GM21825 (cell line): ENCODE results near the gene ARHGAP29.

ENCODE experiments used
- ATAC-seq: cut with Tn5 transposase; IDR thresholded peaks from one replicate; pipeline ENCODE4 v1.9.1; 2021; ENCODE audit warnings: mild to moderate bottlenecking, moderate library complexity; ENCODE audit not compliant: unreplicated experiment

Gene ARHGAP29

DNA sequence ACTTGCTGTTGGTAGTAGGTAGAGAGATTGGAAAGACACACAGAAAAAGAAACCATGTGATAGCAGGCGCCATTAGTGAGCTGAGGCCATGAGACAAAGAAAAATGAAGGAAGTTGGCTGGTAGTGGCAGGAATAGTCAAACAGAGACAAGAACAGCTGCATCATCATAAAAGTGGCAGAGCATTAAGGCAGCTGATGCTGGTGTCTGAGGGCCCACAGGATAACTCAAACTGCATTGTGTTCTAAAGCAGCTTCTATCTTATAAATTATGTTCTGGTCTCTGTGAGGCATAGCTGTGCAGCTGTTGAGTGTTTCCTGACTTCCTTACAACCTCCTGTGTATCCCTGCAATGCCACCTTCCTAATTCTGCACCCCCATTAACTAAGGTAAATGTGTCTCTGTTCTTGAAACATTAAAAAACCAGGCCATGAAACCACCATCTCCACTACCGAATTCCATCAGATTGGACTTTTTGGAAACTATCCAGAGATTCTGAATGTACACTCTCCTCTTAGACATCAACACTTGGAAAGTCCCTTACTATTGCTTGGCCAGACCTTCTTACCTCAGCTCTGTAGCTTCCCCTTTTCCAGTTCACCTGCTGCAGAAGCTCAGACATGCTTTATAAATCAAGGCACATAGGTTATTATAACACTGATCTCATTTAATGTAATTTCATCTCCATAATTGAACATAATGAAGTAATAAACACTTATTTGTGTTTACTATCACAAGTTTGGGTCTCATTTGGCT lies 23.4 kb upstream of the ARHGAP29 start:
- ATAC-seq = no peak

GRCh38 chr1:94259635-94260289 lies 22.4 kb upstream of the ARHGAP29 start:
- no peak for ATAC-seq

DNA sequence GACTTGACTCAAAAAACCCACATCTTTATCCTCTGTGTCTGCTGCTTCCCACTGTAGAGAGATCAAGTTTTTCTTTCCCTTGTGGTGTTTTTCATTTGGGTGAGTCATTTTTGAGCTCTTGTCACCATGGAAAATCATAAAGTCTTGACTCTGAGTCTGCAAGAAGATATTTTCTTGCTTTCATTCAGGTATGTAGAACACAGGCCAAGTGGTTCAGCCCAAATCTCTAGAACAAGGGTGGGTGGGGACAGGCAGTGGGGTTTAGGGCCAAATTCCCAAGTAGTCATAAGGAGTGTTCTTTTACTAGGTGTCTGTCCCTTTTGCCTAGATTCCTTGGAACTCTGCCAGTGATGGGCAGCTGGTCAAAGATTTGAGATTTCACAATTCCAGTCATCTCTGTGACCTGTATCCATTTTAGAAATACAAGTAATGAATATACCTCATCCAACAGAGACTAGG lies 21.5 kb upstream of the ARHGAP29 start:
- no peak for ATAC-seq

DNA sequence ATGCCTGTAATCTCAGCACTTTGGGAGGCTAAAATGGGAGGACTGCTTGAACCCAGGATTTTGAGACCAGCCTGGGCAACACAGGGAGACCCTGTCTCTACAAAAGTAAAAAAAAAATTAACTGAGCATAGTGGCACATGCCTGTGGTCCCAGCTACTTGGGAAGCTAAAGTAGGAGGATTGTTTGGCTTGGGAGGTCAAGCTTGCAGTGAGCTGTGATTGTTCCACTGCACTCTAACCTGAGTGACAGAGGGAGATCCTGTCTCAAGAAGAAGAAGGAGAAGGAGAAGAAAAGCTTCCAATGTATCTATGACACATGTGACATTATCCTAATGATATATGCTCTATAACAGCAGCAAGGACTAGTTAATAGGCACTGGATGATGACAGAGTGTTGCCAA lies 20.1 kb upstream of the ARHGAP29 start:
- no peak for ATAC-seq

DNA sequence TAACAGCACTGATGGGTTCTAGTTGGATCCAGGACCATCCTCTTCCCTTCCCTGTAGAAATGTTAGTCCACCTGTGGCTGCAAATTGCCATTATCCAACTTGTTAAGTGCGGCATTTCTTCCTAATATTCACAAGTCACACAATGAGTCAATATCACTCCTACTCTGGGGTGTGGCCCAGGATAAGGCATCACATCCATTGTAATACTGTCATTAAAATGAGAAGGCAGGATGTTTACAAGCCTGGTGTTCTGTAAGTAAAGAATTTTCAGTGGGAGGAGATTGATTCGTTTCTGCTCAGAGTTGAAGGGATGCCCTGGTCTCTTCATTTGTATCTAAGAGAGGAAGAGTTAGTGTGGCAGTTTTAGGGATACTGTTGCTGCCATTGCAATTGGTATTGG lies 18.1 kb upstream of the ARHGAP29 start:
- ATAC-seq = no peak

DNA sequence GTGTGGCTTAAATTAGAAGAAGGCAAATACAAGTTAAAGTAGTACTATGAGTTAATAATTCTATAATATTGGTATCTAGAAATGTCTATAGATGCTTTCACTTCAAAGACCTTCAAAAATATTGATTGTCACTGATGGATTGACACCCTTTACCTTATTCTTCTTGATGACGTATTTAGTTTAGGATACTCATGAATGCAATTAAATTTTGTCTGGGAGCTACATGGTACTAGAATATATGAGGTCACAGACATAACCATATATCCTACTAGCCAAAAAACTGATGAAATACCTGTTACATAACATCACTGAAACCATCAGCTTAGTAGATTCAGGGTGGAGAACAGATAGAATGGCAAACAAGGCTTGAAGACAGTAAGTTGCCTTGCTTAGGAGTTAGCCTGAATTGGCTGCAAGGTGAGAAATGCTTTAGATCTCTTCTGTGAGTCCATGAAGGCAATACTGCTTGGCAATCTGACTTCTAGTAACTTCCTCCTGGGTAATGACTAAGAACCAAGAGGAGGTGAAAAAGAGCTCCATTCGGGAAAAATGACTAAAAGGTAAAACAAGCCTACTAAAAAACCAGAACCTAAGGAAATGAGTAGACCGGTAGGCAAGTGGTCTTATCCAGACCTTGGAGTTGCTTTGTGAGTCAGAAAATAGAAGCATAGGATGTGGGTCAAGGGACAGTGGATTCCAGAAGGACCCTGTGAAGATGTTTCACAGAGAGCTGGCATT lies 16.9 kb upstream of the ARHGAP29 start:
- ATAC-seq = no peak

GRCh38 chr1:94253456-94254017 lies 16.2 kb upstream of the ARHGAP29 start:
- no peak for ATAC-seq

- ATAC-seq = no peak
These were observed 13.0 kb upstream of the ARHGAP29 start for GRCh38 chr1:94250341-94250740.

DNA sequence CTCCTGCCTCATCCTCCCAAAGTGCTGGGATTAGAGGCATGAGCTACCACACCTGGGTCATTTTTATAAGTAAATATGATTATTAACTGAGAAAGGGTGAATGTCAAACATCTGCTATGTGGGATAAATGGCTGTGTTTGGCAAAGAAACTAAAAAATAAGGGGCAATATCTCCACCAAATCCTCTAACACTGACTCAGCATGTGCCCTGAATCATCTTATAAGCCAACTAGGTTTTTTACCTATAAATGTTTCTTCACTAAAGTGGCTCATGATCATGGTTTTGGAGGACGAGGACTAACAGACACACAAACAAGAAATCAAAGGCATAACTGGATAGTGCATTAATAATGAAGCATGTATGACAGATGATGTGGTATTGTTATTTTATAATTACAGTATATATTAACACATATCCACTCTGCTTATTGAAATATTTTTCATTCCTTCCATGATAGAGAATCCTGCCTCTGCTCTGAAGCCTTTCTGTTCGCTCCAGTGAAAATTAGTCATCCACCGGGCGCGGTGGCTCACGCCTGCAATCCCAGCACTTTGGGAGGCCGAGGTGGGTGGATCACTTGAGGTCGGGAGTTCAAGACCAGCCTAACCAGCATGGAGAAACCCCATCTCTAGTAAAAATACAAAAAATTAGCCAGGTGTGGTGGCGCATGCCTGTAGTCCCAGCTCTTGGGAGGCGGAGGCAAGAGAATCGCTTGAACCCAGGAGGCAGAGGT lies 11.7 kb upstream of the ARHGAP29 start:
- ATAC-seq = no peak

GRCh38 chr1:94247138-94248094 lies 10.0 kb upstream of the ARHGAP29 start:
- peak; percentile 85 for ATAC-seq

- ATAC-seq = no peak
These were observed 9.3 kb upstream of the ARHGAP29 start for GRCh38 chr1:94246692-94247137.

- no peak for ATAC-seq
These were observed 8.5 kb upstream of the ARHGAP29 start for GRCh38 chr1:94245747-94246438.

DNA sequence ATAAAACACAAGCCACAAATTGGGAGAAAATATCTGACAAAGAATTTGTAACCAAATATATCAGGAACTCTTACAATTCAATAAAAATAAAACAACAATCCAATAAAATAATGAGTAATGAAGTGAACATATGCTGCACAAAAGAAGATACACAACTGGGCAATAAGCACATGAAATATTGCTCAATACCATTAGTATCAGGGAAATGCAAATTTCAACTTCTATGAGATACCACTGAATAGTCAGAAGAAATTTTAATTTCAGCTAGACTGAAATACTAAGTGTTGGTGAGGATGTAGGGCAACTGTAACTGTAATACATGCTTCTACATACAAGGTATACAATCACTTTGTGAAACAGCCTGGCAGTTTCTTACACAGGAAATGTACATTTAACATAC lies 7.4 kb upstream of the ARHGAP29 start:
- no peak for ATAC-seq

- no peak for ATAC-seq
These were observed 6.3 kb upstream of the ARHGAP29 start for GRCh38 chr1:94243665-94244064.

DNA sequence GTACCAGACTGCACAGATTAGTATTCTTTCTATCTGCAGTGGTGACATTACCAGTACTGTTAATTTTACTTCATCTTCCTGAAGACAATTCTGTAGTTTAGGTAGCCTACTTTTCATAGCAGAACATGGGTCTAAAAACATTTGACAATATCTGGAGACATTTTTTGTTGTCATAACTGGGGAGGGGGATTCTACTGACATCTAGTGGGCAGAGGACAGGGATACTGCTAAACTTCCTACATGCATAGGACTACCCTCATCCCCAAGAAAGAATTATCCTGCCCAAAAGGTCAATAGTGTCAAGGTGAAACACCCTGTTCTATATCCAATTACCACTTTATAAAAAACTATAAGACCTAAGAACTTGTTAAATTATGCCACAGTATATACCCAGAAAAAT lies 3.4 kb upstream of the ARHGAP29 start:
- ATAC-seq = no peak

DNA sequence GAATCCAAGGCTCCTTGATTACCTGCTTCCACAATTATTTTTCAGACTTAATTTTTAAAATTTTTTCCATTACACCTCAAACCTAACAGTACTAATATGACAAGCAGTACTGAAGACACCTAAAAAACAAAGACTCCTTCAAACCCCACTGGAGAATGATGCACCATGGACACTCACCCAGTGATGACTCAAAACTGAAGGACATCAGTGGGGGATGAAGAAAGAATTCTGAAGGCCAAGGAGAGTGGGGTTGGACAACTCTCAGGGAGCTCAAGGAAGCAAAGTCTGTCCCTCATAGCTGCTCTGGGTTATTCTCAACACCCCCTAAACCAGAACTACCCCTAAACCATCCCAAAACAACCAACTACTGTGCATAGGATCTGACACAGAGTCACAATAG lies 2.4 kb upstream of the ARHGAP29 start:
- ATAC-seq = no peak

DNA sequence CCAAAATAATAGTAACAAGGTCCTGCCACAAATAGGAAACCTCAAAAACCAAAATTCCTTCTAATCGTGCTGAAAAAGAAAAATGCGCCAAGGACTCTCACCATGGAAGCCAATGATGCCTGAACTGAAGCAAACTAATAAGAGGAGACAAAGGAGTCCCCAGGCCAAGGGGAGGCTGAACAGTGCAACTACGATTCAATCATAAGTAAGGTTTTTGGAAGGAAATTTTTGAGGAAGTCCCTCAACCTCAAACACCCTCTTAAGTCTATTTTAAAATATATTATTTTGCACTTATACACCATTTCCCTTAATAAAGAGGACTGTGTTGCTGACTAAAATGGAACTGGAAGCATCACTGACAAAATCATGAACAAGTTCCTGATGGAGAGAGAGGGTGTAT lies 1.7 kb upstream of the ARHGAP29 start:
- ATAC-seq = no peak

DNA sequence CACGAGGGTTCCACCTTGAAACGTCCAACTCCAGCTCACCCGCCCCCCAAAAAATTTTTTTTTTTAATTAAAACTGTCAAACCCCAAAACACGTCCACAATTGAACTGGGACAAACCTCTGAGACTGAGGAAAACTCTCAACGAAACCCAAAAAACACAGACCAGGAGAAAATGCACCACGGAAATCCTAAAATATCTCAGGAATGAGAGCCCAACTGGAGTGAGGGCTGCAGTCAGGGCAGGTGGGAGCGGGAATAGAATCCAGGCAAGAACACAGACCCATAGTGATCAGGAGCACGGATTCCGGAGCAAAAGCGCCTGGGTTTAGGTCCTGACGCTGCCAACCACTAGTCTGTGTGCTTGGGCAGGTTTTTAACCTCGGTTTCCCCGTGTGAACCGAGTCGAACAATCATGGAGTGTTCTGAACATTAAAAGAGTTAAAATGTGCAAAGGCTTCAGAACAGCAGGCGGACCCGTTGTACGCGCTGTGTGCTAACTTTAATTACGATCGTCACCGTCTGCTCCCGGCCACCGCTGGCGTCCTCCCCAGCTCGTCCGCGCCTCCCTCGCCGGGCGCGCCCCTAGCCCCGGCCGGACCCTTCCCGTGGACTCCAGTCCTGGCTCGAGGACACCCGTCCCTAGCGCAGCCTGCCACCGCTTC lies 624 bp downstream of the ARHGAP29 start:
- peak; percentile 28 for ATAC-seq
